ENCODE data around the gene COL19A1.

COL19A1 gene

DNA sequence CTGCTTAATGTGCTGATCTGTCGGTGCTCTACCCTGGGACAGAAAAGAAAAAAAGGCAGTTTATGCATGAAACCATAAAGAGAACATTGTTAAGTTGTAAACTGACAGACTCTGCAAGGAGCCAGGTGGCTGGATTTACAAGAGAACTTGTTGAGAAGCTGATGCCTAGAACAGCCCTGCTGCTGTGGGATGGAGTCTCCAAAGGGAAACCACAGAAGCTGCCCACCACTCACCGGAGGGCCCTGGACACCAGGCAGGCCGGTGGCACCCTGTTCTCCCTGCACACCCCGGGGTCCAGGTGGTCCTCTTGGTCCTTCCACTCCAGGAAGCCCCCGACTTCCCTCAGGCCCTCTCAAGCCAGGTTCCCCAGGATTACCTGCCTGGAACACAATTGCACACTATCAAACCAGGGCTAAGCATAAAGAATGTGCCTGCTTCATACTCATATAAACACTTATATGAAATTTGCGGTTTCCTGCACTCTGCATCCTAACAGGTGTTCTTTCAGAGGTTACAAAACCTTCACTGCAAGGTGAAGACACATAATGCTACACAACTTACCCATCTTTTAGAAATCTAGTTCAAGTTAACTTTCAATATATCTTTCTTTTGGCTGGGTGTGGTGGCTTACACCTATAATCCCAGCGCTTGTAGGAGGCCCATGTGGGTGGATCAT, 368.3 kb downstream of the COL19A1 start:
- Histone ChIP-seq H3K36me3 (no peaks in the 10 kb centered on the region), H3K9me3 (no peaks in the 10 kb centered on the region), H3K4me1 (ENCODE audit: control insufficient read depth in 1 of 2, insufficient read depth in 1 of 2, low read depth in 1 of 2, low read length in 1 of 2) (no peaks in the 10 kb centered on the region), H3K4me3 (ENCODE audit: low read depth in 1 of 2, low read length in 1 of 2) (no peak overlapping the region), H3K27me3 (no peaks in the 10 kb centered on the region), H3K27ac (no peak overlapping the region)
- TF ChIP-seq, protein P1, sequence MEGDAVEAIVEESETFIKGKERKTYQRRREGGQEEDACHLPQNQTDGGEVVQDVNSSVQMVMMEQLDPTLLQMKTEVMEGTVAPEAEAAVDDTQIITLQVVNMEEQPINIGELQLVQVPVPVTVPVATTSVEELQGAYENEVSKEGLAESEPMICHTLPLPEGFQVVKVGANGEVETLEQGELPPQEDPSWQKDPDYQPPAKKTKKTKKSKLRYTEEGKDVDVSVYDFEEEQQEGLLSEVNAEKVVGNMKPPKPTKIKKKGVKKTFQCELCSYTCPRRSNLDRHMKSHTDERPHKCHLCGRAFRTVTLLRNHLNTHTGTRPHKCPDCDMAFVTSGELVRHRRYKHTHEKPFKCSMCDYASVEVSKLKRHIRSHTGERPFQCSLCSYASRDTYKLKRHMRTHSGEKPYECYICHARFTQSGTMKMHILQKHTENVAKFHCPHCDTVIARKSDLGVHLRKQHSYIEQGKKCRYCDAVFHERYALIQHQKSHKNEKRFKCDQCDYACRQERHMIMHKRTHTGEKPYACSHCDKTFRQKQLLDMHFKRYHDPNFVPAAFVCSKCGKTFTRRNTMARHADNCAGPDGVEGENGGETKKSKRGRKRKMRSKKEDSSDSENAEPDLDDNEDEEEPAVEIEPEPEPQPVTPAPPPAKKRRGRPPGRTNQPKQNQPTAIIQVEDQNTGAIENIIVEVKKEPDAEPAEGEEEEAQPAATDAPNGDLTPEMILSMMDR (IDR thresholded peaks at IDR 0.05), result no peak

DNA sequence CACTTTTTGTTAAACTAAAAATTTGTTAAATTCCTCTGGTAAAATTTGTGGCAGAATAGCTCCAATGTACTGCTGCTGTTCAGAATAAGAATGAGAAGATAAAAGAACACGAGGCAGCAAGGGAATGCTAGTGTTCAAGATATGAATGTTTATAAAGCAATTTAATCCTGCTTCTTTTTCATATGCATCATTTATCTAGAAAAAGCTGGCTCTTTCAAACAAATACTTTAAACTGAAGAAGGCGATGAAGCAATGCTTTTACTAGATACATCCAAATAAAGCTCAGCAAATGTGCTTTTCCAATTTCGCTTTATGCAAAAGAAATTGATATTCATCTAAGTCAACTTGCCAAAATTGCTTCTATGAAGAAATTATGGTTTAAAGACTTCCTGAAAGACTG, 370.0 kb downstream of the COL19A1 start:
- Histone ChIP-seq H3K4me1 (ENCODE audit: control insufficient read depth in 1 of 2, insufficient read depth in 1 of 2, low read depth in 1 of 2, low read length in 1 of 2) (no peaks in the 10 kb centered on the region), H3K27ac (no peak overlapping the region), H3K4me3 (ENCODE audit: low read depth in 1 of 2, low read length in 1 of 2) (no peak overlapping the region), H3K27me3 (no peaks in the 10 kb centered on the region), H3K9me3 (no peaks in the 10 kb centered on the region), H3K36me3 (no peaks in the 10 kb centered on the region)
- TF ChIP-seq, protein P1 (IDR thresholded peaks at IDR 0.05), result no peak

DNA sequence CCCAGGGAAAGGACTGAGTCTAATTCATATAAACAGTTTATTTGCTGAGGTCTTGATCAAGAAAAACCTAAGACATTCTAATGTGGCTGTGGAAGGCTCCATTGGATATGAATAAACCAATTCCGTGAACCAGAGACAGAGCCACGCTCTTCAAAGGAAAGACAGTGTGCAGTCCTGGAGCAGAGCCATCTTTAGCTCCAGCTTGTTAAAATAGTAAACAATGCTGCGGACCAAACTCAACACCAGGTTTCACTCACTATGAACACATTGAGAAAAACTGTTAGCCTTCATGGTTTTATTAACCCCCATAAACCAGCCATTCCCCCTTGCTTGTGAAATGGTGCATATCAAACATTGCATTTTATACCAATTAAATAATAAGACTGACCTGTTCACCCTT, 374.7 kb downstream of the COL19A1 start:
- no peaks in the 10 kb centered on the region for H3K9me3 ChIP-seq
- no peak overlapping the region for H3K27ac ChIP-seq
- TF ChIP-seq, protein P1 (IDR thresholded peaks at IDR 0.05), result no peak
- no peaks in the 10 kb centered on the region for H3K36me3 ChIP-seq
- no peaks in the 10 kb centered on the region for H3K27me3 ChIP-seq
- H3K4me1 ChIP-seq (ENCODE audit: control insufficient read depth in 1 of 2, insufficient read depth in 1 of 2, low read depth in 1 of 2, low read length in 1 of 2), result no peaks in the 10 kb centered on the region
- H3K4me3 ChIP-seq (ENCODE audit: low read depth in 1 of 2, low read length in 1 of 2), result no peak overlapping the region

DNA sequence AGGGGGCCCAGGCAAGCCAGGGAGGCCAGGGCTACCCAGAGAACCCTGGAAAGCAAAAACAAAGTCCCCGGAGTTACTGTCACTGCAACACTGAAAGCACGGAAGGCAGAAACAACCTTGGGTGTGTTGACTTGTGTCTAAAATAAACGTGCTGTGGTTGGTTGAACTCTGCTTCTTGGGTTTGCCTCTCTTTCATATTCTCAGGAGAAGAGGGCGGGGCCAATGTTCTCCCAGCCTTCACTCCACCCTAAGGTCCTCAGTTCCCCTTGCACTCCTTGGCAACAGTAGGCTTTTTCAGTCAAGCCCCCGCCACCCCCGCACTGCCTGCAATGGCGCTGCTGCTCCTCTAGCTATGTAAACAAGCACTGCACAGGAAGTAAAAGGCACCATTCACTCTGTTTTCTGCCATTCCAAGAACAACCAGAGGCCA, 375.6 kb downstream of the COL19A1 start:
- Histone ChIP-seq H3K9me3 (no peaks in the 10 kb centered on the region), H3K27ac (no peak overlapping the region), H3K4me3 (ENCODE audit: low read depth in 1 of 2, low read length in 1 of 2) (no peak overlapping the region), H3K4me1 (ENCODE audit: control insufficient read depth in 1 of 2, insufficient read depth in 1 of 2, low read depth in 1 of 2, low read length in 1 of 2) (no peaks in the 10 kb centered on the region), H3K36me3 (no peaks in the 10 kb centered on the region), H3K27me3 (no peaks in the 10 kb centered on the region)
- TF ChIP-seq, protein P1 (IDR thresholded peaks at IDR 0.05), result no peak

- TF ChIP-seq, protein P1 (IDR thresholded peaks at IDR 0.05), result no peak
- Histone ChIP-seq H3K9me3 (no peaks in the 10 kb centered on the region), H3K4me1 (ENCODE audit: control insufficient read depth in 1 of 2, insufficient read depth in 1 of 2, low read depth in 1 of 2, low read length in 1 of 2) (no peaks in the 10 kb centered on the region), H3K36me3 (no peaks in the 10 kb centered on the region), H3K27ac (no peak overlapping the region), H3K27me3 (no peaks in the 10 kb centered on the region), H3K4me3 (ENCODE audit: low read depth in 1 of 2, low read length in 1 of 2) (no peak overlapping the region)
Measured at GRCh38 chr6:70246118-70246517, 379.8 kb downstream of the COL19A1 start.
